Right atrium auricular region (tissue), 2 donors: ENCODE results near the gene ELFN1. TPM values are rescaled to one million over a fixed set of nuclear protein-coding genes. Genes with fewer than 3 reads are reported as not detected.

Experiments used
- DNase-seq: peaks from one replicate; pipeline ENCODE4 v3.0.0-alpha.2; 2019; ENCODE audit warnings: low spot score
- H3K27ac ChIP-seq, 2 donors: fragments of 200-600 bp; sonication (generic); 1 replicate in 1 of 2; 2 replicates in 1 of 2; pipeline ENCODE4 v1.5.1; 2016 to 2019
- H3K27me3 ChIP-seq, 2 donors: fragments of 200-600 bp; sonication (generic); one replicate each; pipeline versions ENCODE4 v1.5.1 to v1.6.0; 2017 to 2019
- H3K36me3 ChIP-seq: fragments of 200-600 bp; sonication (generic); one replicate; pipeline ENCODE4 v1.5.1; 2016
- H3K4me1 ChIP-seq, 2 donors: fragments of 200-600 bp; sonication (generic); one replicate each; pipeline versions ENCODE4 v1.5.1 to v1.6.0; 2017 to 2019
- H3K4me3 ChIP-seq, 2 donors: fragments of 200-600 bp; sonication (generic); 1 replicate in 1 of 2; 2 replicates in 1 of 2; pipeline ENCODE4 v1.5.1; 2017 to 2019; ENCODE audit warnings: mild to moderate bottlenecking in 1 of 2, moderate library complexity in 1 of 2
- H3K9me3 ChIP-seq, 2 donors: fragments of 200-600 bp; sonication (generic); one replicate each; pipeline ENCODE4 v1.5.1; 2019
- CTCF ChIP-seq, 2 donors: fragments of 200-600 bp; sonication (generic); IDR thresholded peaks; one replicate each; pipeline ENCODE4 v1.5.1; 2019; ENCODE audit warnings: antibody characterized with exemption in 2 of 2
- total RNA-seq, 2 donors: library from RNA; depleted of rRNA; stranded (reverse); fragments of >200 nt; gene quantifications; one replicate each; pipeline ENCODE4 v1.1.0, GENCODE V29; 2016

Gene ELFN1
- total RNA-seq, 2 donors from 2014 or later, result 6.5 to 15.3 TPM

GRCh38 chr7:1703871-1704810, 34.1 kb downstream of the ELFN1 start:
- no peaks in the 10 kb centered on the region for H3K36me3 ChIP-seq
- no peak overlapping the region for H3K4me3 ChIP-seq
- DNase-seq, result no peak
- no peak for TF ChIP-seq CTCF (IDR thresholded peaks at IDR 0.05)
- H3K27me3 ChIP-seq, result no peaks in the 10 kb centered on the region
- no peak overlapping the region for H3K27ac ChIP-seq
- peaks cover 0 to 6% of the 10 kb centered on the region in 2 donors for H3K9me3 ChIP-seq
- H3K4me1 ChIP-seq, result no peaks in the 10 kb centered on the region

- Histone ChIP-seq H3K27ac (no peak overlapping the region), H3K36me3 (no peaks in the 10 kb centered on the region), H3K27me3 (no peaks in the 10 kb centered on the region), H3K9me3 (peaks cover 0 to 11% of the 10 kb centered on the region in 2 donors), H3K4me1 (no peaks in the 10 kb centered on the region), H3K4me3 (no peak overlapping the region)
- no peak for TF ChIP-seq CTCF (IDR thresholded peaks at IDR 0.05)
- no peak for DNase-seq
Observed at GRCh38 chr7:1704811-1705738, 35.0 kb downstream of the ELFN1 start.

- Histone ChIP-seq H3K9me3 (peaks cover 0 to 11% of the 10 kb centered on the region in 2 donors), H3K27ac (no peak overlapping the region), H3K4me3 (no peak overlapping the region), H3K27me3 (no peaks in the 10 kb centered on the region), H3K4me1 (no peaks in the 10 kb centered on the region), H3K36me3 (no peaks in the 10 kb centered on the region)
- no peak for TF ChIP-seq CTCF (IDR thresholded peaks at IDR 0.05)
- no peak for DNase-seq
Observed at GRCh38 chr7:1705856-1706255, 35.8 kb downstream of the ELFN1 start.

- H3K4me1 ChIP-seq, result no peaks in the 10 kb centered on the region
- no peak for DNase-seq
- peaks cover 0 to 11% of the 10 kb centered on the region in 2 donors for H3K9me3 ChIP-seq
- H3K4me3 ChIP-seq, result no peak overlapping the region
- no peaks in the 10 kb centered on the region for H3K36me3 ChIP-seq
- H3K27me3 ChIP-seq, result no peaks in the 10 kb centered on the region
- TF ChIP-seq CTCF (IDR thresholded peaks at IDR 0.05), result no peak
- H3K27ac ChIP-seq, result no peak overlapping the region
Observed at GRCh38 chr7:1706381-1706720, 36.3 kb downstream of the ELFN1 start.

- Histone ChIP-seq H3K36me3 (no peaks in the 10 kb centered on the region), H3K9me3 (peaks cover 0 to 11% of the 10 kb centered on the region in 2 donors), H3K4me3 (no peak overlapping the region), H3K27ac (no peak overlapping the region), H3K27me3 (no peaks in the 10 kb centered on the region), H3K4me1 (no peaks in the 10 kb centered on the region)
- no peak for DNase-seq
- no peak for TF ChIP-seq CTCF (IDR thresholded peaks at IDR 0.05)
Observed at GRCh38 chr7:1706721-1707613, 36.9 kb downstream of the ELFN1 start.
